Measurements from ENCODE around the gene PLA2G2D.

The PLA2G2D gene

DNA sequence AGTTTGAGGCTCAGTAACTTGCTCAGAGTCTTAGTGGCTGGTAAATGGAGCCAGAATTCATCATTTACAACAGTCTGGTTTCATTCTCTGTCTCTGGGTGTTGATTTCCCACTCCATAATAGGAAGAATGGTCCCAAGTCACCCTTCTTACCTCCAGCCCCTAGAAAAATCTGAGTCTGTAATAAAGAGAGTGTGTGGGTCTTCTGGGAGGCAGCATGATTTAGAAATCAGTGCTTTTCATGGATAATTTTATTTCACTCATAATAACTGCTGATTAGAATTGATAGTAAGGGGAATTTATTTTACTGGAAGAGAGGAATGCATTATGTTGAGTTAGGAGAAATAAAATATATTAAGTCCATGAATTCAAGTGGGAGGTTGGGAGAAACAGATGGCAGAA lies 2.1 kb downstream of the PLA2G2D start:
- TF ChIP-seq ARNTL (CRISPR knock-in tag; IDR thresholded peaks at IDR 0.05; ENCODE audit: borderline replicate concordance, low read depth) (no peak), TOX (CRISPR knock-in tag; IDR thresholded peaks at IDR 0.05; ENCODE audit: borderline replicate concordance) (no peak), GLIS3 (CRISPR knock-in tag; IDR thresholded peaks at IDR 0.05) (no peak), ESRRG (CRISPR knock-in tag; IDR thresholded peaks at IDR 0.05) (no peak), ZNF565 (CRISPR knock-in tag; conservative IDR thresholded peaks at IDR 0.05; ENCODE audit: low read depth) (no peak), CSDC2 (CRISPR knock-in tag; IDR thresholded peaks at IDR 0.05) (no peak), BACH2 (CRISPR knock-in tag; IDR thresholded peaks at IDR 0.05; ENCODE audit: borderline replicate concordance) (no peak), RARB (CRISPR knock-in tag; IDR thresholded peaks at IDR 0.05) (no peak), PPARA (CRISPR knock-in tag; IDR thresholded peaks at IDR 0.05; ENCODE audit: borderline replicate concordance) (no peak), ZC3H10 (CRISPR knock-in tag; IDR thresholded peaks at IDR 0.05) (no peak), TCF4 (CRISPR knock-in tag; IDR thresholded peaks at IDR 0.05; ENCODE audit: borderline replicate concordance) (no peak)
- TF ChIP-seq, protein P1, sequence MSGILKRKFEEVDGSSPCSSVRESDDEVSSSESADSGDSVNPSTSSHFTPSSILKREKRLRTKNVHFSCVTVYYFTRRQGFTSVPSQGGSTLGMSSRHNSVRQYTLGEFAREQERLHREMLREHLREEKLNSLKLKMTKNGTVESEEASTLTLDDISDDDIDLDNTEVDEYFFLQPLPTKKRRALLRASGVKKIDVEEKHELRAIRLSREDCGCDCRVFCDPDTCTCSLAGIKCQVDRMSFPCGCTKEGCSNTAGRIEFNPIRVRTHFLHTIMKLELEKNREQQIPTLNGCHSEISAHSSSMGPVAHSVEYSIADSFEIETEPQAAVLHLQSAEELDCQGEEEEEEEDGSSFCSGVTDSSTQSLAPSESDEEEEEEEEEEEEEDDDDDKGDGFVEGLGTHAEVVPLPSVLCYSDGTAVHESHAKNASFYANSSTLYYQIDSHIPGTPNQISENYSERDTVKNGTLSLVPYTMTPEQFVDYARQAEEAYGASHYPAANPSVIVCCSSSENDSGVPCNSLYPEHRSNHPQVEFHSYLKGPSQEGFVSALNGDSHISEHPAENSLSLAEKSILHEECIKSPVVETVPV (CRISPR knock-in tag; IDR thresholded peaks at IDR 0.05), result no peak
- no peak for ATAC-seq

DNA sequence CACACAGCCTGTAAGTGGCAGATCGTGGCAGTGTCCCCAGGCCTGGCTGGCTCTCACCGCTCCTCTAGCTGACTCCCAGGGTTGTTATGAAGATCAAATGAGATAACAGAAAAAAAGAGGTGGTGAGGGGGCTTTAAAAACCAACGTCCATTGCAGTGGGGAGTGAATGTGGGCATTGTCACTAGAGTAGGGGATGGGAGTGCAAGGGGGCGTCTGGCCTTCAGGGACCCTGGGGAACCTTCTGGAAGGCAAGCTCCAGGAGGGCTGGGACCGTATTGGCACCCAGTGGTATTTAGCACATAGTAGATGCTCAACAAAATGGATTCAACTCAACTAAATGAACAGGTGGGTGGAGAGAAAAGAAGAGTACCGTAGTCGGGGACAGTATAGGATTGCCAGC lies 3.4 kb downstream of the PLA2G2D start:
- ATAC-seq, result no peak

DNA sequence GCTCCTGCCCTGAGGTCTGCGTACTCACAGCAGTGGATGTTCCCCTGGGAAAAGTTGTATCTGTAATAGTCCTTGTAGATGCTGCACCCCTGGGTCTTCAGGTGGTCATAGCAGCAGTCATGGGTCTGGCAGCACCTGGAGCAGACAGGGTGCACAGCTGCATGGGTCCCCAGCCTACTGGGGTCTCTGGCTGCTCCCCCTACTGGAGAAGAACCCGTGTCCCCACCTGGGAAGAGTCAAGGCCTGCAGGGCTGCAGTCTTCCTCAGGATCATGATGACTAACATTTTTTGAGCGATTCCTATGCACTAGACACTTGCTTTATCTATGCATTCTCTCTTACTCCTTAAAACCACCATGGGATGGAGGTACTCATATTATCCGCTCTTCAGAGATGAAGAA lies 3.9 kb downstream of the PLA2G2D start:
- ATAC-seq, result no peak
- TF ChIP-seq, protein P2, sequence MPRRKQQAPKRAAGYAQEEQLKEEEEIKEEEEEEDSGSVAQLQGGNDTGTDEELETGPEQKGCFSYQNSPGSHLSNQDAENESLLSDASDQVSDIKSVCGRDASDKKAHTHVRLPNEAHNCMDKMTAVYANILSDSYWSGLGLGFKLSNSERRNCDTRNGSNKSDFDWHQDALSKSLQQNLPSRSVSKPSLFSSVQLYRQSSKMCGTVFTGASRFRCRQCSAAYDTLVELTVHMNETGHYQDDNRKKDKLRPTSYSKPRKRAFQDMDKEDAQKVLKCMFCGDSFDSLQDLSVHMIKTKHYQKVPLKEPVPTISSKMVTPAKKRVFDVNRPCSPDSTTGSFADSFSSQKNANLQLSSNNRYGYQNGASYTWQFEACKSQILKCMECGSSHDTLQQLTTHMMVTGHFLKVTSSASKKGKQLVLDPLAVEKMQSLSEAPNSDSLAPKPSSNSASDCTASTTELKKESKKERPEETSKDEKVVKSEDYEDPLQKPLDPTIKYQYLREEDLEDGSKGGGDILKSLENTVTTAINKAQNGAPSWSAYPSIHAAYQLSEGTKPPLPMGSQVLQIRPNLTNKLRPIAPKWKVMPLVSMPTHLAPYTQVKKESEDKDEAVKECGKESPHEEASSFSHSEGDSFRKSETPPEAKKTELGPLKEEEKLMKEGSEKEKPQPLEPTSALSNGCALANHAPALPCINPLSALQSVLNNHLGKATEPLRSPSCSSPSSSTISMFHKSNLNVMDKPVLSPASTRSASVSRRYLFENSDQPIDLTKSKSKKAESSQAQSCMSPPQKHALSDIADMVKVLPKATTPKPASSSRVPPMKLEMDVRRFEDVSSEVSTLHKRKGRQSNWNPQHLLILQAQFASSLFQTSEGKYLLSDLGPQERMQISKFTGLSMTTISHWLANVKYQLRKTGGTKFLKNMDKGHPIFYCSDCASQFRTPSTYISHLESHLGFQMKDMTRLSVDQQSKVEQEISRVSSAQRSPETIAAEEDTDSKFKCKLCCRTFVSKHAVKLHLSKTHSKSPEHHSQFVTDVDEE (CRISPR knock-in tag; IDR thresholded peaks at IDR 0.05), result no peak
- TF ChIP-seq TCF4 (CRISPR knock-in tag; IDR thresholded peaks at IDR 0.05; ENCODE audit: borderline replicate concordance), result no peak
- TF ChIP-seq, protein P3, sequence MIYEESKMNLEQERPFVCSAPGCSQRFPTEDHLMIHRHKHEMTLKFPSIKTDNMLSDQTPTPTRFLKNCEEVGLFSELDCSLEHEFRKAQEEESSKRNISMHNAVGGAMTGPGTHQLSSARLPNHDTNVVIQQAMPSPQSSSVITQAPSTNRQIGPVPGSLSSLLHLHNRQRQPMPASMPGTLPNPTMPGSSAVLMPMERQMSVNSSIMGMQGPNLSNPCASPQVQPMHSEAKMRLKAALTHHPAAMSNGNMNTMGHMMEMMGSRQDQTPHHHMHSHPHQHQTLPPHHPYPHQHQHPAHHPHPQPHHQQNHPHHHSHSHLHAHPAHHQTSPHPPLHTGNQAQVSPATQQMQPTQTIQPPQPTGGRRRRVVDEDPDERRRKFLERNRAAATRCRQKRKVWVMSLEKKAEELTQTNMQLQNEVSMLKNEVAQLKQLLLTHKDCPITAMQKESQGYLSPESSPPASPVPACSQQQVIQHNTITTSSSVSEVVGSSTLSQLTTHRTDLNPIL (CRISPR knock-in tag; IDR thresholded peaks at IDR 0.05; ENCODE audit: low read depth), result no peak
- TF ChIP-seq ZFP30 (CRISPR knock-in tag; IDR thresholded peaks at IDR 0.05), result no peak
- no peak for TF ChIP-seq ISL1 (CRISPR knock-in tag; IDR thresholded peaks at IDR 0.05)
- TF ChIP-seq CSDC2 (CRISPR knock-in tag; IDR thresholded peaks at IDR 0.05), result no peak
- TF ChIP-seq ZFP3 (CRISPR knock-in tag; IDR thresholded peaks at IDR 0.05), result no peak
- no peak for TF ChIP-seq ZC3H10 (CRISPR knock-in tag; IDR thresholded peaks at IDR 0.05)
- TF ChIP-seq SNAI2 (CRISPR knock-in tag; IDR thresholded peaks at IDR 0.05), result no peak
- no peak for TF ChIP-seq ZNF565 (CRISPR knock-in tag; conservative IDR thresholded peaks at IDR 0.05; ENCODE audit: low read depth)
- no peak for TF ChIP-seq TOX (CRISPR knock-in tag; IDR thresholded peaks at IDR 0.05; ENCODE audit: borderline replicate concordance)
- TF ChIP-seq, protein P1 (CRISPR knock-in tag; IDR thresholded peaks at IDR 0.05), result no peak
- TF ChIP-seq OSR1 (CRISPR knock-in tag; IDR thresholded peaks at IDR 0.05), result no peak
- no peak for TF ChIP-seq BACH2 (CRISPR knock-in tag; IDR thresholded peaks at IDR 0.05; ENCODE audit: borderline replicate concordance)
- TF ChIP-seq PPARA (CRISPR knock-in tag; IDR thresholded peaks at IDR 0.05; ENCODE audit: borderline replicate concordance), result no peak
- TF ChIP-seq, protein P4, sequence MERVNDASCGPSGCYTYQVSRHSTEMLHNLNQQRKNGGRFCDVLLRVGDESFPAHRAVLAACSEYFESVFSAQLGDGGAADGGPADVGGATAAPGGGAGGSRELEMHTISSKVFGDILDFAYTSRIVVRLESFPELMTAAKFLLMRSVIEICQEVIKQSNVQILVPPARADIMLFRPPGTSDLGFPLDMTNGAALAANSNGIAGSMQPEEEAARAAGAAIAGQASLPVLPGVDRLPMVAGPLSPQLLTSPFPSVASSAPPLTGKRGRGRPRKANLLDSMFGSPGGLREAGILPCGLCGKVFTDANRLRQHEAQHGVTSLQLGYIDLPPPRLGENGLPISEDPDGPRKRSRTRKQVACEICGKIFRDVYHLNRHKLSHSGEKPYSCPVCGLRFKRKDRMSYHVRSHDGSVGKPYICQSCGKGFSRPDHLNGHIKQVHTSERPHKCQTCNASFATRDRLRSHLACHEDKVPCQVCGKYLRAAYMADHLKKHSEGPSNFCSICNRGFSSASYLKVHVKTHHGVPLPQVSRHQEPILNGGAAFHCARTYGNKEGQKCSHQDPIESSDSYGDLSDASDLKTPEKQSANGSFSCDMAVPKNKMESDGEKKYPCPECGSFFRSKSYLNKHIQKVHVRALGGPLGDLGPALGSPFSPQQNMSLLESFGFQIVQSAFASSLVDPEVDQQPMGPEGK (CRISPR knock-in tag; IDR thresholded peaks at IDR 0.05; ENCODE audit: borderline replicate concordance), result no peak
- no peak for TF ChIP-seq RARB (CRISPR knock-in tag; IDR thresholded peaks at IDR 0.05)
- no peak for TF ChIP-seq ARNTL (CRISPR knock-in tag; IDR thresholded peaks at IDR 0.05; ENCODE audit: borderline replicate concordance, low read depth)

More for the DNA sequence above, 3.4 kb downstream of the PLA2G2D start:
- TF ChIP-seq, protein P3 (CRISPR knock-in tag; IDR thresholded peaks at IDR 0.05; ENCODE audit: low read depth), result no peak
- TF ChIP-seq ARNTL (CRISPR knock-in tag; IDR thresholded peaks at IDR 0.05; ENCODE audit: borderline replicate concordance, low read depth), result no peak
- TF ChIP-seq TCF4 (CRISPR knock-in tag; IDR thresholded peaks at IDR 0.05; ENCODE audit: borderline replicate concordance), result no peak
- no peak for TF ChIP-seq OSR1 (CRISPR knock-in tag; IDR thresholded peaks at IDR 0.05)
- TF ChIP-seq PPARA (CRISPR knock-in tag; IDR thresholded peaks at IDR 0.05; ENCODE audit: borderline replicate concordance), result no peak
- no peak for TF ChIP-seq SNAI2 (CRISPR knock-in tag; IDR thresholded peaks at IDR 0.05)
- no peak for TF ChIP-seq ZNF70 (CRISPR knock-in tag; IDR thresholded peaks at IDR 0.05)
- TF ChIP-seq ZFP3 (CRISPR knock-in tag; IDR thresholded peaks at IDR 0.05), result no peak
- TF ChIP-seq GLIS3 (CRISPR knock-in tag; IDR thresholded peaks at IDR 0.05), result no peak
- TF ChIP-seq ZNF565 (CRISPR knock-in tag; conservative IDR thresholded peaks at IDR 0.05; ENCODE audit: low read depth), result no peak
- no peak for TF ChIP-seq ISL1 (CRISPR knock-in tag; IDR thresholded peaks at IDR 0.05)
- no peak for TF ChIP-seq ZNF8 (CRISPR knock-in tag; IDR thresholded peaks at IDR 0.05)
- TF ChIP-seq CSDC2 (CRISPR knock-in tag; IDR thresholded peaks at IDR 0.05), result no peak
- no peak for TF ChIP-seq ZC3H10 (CRISPR knock-in tag; IDR thresholded peaks at IDR 0.05)
- TF ChIP-seq, protein P1 (CRISPR knock-in tag; IDR thresholded peaks at IDR 0.05), result no peak
- no peak for TF ChIP-seq ESRRG (CRISPR knock-in tag; IDR thresholded peaks at IDR 0.05)
